Measurements from ENCODE around the gene FMNL2.
A peak's percentile ranks its signal among the peaks of the same experiment; 100 is the strongest.

Gene FMNL2

DNA sequence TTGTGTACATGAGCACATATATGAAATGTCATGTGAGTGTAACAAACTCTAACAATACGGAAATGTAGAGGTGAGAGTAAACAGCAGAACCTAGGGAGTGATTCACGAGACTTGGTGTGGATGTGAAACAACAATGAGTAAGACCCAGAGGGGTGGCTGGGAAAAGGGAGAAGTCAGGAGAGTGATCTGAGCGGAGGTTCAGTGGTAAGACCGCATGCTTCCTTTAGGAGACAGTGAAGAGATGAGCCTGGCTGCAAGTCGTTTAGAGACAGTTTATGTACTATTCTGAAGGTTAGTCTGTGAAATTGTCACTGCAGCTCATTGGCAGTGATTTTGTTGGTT lies 231.7 kb downstream of the FMNL2 start:
- DNase-seq, result no peak
- intact Hi-C loops (cut with DNase I), result loop anchor here (10.0 kb wide), 1 partner anchor 58 kb away; no protein-coding TSS in a partner anchor

DNA sequence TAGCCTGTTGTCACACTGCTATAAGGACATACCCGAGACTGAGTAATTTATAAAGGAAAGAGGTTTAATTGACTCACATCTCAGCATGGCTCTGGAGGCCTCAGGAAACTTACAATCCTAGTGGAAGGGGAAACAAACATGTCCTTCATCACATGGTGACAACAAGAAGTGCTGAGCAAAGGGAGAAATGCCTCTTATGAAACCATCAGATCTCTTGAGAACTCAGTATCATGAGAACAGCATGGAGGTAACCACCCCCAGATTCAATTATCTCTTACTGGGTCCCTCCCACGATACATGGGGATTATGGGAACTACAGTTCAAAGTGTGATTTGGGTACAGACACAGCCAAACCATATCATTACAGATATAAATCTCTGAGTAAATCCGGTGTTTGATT lies 233.6 kb downstream of the FMNL2 start:
- peak in 8 of 42 donors; percentile 30 to 77 (median 44) for DNase-seq
- intact Hi-C loops (cut with DNase I), result loop anchor here (10.0 kb wide), 1 partner anchor 56 kb away; no protein-coding TSS in a partner anchor

DNA sequence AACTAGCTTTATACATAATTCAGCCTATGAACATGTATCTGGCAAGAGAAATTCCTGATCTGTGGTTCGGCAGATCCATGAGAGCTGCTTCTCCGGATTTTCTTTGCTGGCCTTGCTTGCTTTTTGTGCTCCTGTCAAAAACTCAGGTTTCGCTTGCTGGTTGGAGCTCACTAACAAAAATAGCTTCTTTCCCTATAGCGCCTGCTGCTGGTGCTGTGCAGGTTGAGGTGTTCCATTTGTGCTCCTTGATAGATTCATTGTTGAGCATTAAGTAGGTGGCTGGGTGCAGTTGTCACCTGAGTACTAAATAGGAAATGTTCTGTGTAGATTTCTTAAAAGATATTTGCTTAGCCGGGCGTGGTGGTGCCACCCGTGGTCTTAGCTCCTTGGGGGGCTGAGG lies 234.2 kb downstream of the FMNL2 start:
- no peak for DNase-seq
- intact Hi-C loops (cut with DNase I), result loop anchor here (10.0 kb wide), 1 partner anchor 56 kb away; no protein-coding TSS in a partner anchor

DNA sequence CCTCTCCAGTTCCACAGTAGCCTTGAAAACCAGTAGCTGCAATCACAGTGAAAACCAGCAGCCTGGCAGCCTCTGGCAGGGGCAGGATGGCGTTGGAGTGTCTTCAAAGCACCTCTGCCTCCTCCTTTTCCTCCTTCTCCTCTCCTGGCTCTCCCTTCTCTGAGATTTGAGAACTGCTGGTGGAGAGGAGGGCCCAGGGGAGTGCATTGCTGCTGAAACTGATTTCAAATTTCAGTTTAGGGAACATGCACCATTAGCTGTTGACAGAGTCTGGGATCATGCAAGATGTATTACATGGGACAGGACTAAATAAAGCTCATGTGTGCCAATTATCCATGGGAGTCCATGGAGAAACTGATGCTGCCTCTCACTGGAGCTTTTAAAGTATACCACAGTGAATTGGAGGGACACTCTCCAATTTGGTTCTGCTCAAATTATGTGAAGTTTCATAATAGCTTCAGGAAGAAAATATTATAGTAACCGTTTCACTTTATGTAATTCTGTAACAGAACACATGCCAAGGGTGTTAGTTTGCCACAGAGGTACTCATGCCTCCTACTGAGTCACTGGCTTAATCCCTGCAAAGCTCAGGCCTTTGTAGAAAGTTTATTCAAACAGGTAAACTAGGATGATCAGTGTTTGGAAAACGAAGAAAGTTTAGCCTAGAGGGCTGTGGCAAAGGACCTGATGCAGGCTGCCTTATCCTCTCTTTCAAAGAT lies 236.2 kb downstream of the FMNL2 start:
- intact Hi-C loops (cut with DNase I), result no loop called here
- no peak for DNase-seq

DNA sequence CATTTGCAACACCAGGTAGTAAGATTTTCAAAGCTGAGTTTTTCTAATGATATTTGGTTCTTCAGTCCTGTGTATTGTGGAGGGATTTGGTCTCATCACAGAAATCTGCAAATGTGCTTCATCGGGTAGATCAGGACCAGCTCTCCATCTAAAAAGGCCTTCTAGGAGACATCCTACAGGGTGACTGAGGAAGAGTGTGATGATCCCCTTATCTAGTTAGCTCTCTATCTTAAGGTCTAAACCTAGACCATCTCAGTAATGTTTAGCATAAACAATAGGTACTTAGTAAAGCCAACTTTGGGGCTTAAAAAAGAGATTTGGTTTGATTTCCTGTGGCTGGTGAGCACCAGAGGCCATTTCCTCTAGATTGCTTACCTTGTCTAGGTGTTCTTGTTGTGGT lies 237.1 kb downstream of the FMNL2 start:
- intact Hi-C loops (cut with DNase I), result no loop called here
- DNase-seq, result no peak

DNA sequence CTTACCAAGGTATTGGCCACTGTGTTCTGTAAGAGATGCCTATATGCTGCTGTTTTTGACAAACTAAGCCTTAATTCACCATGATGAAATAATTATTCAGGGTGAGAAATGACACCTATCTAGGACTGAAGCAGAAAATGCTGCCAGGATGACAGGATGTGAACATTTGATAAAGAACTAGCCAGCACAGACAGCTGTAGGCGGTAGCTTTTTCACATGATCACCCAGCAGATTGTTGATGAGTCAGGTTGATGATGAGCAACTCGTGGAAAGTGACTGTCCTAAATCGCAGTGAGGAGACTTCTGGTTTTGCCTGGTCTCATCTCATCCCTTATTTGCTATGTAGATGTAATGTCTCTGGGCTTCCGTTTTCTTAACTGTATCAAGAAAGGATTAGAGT lies 238.2 kb downstream of the FMNL2 start:
- intact Hi-C loops (cut with DNase I), result no loop called here

DNA sequence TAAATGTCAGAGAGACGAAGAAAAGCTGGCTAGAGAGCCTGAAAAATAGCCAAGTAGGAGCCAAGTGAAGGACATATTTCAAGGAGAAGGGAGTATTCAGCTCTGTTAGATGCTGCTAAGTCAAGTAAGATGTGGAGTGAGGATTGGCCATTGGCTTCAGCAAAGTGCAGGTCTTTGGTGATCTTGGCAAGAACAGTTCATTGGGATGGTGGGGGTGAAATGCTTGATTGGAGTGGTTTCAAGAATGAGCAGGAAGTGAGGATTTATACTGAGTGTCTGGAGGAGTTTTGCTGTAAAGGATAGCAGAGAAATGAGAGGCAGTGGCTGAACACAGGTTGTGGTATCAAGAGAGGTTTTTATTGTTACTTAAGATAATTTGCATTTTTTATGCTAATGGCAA lies 242.6 kb downstream of the FMNL2 start:
- DNase-seq, result no peak

More for the DNA sequence above, 238.2 kb downstream of the FMNL2 start:
- DNase-seq, result peak in 29 of 42 donors; percentile 24 to 80 (median 60)

DNA sequence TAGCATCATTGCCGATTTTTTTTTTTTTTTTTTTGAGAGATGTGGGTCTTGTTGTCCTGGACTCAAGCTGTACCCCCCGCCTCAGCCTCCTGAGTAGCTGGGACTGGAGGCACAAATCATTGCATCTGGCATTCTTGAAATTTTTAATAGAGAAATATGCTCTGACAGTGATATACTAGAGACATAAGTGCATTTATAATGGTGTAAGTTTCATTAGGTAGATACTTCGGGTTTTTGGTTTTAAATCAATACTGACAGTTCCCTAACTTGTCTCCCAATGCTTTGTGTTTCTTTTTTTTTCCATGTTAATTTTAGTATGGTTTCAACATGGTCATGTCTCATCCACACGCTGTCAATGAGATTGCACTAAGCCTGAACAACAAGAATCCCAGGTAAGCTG lies 243.6 kb downstream of the FMNL2 start:
- DNase-seq, result no peak
- intact Hi-C loops (cut with DNase I), result no loop called here

More for the DNA sequence above, 242.6 kb downstream of the FMNL2 start:
- intact Hi-C loops (cut with DNase I), result no loop called here

DNA sequence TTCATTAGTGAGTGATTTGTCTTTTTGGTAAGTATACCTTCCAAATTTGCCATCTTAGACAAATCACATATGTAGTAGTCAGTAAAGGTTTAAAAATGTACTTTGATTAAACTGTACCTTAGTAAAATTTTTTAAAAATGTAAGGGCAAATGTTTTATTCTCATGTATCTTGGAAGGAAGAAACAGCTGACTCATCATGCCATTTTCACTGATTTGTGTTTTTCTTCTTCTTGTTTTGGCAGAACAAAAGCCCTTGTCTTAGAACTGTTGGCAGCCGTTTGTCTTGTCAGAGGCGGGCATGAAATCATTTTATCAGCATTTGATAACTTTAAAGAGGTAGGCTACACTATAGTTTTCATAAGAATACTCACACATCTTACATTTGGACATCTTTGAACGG lies 245.7 kb downstream of the FMNL2 start:
- DNase-seq, result peak in 10 of 42 donors; percentile 29 to 71 (median 50)
- intact Hi-C loops (cut with DNase I), result no loop called here

DNA sequence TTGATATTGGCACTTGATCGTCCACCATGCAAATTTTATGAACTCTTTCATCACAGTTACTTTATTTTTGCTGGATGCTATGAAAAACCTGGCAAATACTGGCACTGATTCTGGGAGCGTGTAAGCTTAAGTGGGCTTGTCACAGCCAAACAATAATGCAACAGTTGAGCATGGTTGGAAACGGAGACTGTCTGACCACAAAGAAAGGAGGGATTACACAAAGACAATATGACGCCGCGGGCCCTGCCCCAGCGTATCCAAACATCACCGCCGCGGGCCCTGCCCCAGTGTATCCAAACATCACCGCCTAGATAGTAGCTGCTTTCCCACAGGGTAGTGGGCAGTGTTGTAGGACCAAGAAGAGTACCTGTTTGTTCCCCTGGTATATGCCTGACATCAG lies 246.4 kb downstream of the FMNL2 start:
- DNase-seq, result peak in 9 of 42 donors; percentile 6 to 50 (median 34)
- intact Hi-C loops (cut with DNase I), result no loop called here

DNA sequence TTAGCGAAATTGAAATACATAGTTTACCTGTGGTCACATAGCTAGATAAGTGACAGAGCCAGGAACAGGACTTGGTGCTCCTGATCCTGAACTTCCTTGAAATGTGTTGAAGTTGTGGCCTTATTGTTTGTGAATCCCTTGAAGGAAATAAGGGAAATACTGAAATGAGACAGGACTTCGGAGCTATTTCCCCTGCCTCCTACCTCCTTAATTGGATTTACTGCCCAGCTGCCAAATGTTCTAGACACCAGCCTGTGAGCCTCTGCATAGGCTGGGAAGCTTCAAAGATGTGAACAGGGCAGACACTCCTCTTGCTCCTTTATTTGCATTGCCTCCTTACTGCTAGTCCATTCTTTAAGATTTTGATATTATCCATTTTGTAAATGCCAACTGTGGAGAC lies 247.1 kb downstream of the FMNL2 start:
- no peak for DNase-seq
- intact Hi-C loops (cut with DNase I), result no loop called here

DNA sequence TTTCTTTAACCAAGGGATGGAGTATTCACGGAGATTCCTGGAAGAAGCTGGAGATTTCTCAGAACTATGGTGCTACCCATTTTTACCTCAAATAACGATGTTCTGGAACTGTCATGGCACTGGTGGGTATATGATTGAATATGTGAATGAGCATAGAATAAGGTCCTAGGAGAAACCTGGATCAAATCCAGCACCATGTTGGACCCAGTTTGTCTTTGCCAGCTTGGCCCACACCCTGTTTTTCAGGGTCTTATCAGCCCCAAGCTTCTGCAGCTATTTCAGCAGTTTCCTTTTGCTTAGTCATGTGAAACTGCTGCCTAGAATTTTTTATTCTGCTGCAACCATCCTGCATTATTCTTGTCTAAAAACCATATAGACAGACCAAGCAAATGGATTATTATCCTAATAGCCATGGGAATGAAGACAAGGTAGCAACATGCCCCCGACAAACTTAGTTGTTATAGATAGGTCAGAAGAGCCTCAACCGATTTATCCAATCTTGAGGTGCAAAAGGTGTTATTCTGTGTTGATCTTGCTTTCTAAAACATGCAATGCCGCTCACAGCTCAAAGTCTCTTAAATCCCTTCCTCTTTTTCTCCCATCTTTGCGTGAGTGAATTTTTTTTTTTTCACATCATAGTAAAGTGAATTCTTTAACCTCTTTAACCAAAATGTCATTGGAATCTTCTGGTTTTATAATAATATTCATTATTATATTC lies 248.7 kb downstream of the FMNL2 start:
- no peak for DNase-seq
- intact Hi-C loops (cut with DNase I), result no loop called here

DNA sequence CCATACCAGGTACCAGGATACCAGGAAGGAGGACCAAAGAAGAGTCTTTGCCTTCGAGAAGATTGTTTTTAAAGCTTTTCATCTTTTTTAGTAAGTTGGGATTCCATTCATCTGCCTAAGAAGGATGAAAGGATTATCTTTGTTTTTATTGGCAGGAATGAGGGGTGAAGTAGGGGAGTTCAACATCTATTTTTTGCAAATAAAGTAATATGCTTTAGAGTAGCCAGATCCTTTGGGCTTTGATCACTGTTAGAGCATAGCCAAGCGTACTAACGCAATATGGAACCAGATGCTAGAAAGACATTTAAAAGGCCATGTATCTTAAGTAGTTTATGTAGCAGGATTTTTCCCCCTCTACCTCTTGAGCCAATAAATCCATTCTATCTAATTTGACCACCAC lies 249.3 kb downstream of the FMNL2 start:
- no peak for DNase-seq
- intact Hi-C loops (cut with DNase I), result no loop called here

DNA sequence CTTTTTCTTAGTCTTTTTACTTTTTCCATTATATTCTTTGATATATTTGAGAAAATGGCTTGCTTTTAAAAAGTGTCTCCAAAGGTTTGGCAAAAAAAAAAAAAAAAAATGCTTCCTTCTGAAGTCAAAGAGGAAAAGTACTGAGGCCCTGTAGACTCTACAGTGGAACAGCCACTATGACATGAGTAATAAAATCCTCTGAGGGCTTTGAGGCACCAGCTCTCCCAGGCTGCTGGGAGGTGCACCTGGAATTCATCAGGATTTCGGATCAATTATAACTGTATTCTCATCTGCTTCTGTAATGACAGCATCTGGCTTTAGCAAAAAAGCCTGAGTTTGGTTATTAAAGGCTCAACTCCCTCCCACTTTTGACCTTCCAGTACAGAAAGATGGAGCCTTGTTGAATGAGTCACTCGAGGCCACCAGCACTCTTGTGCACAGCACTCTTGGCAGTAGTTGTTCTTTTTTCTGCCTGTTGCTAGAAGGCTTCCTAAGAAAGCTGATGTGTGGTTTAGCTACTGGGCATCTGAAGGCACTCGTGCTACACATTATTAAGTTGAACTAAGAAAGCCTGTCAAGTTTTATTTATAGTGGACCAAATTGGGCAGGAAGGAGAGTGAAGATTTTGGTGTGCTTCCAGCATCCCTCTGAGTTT lies 251.0 kb downstream of the FMNL2 start:
- intact Hi-C loops (cut with DNase I), result no loop called here
- peak in 5 of 42 donors; percentile 16 to 60 (median 33) for DNase-seq

DNA sequence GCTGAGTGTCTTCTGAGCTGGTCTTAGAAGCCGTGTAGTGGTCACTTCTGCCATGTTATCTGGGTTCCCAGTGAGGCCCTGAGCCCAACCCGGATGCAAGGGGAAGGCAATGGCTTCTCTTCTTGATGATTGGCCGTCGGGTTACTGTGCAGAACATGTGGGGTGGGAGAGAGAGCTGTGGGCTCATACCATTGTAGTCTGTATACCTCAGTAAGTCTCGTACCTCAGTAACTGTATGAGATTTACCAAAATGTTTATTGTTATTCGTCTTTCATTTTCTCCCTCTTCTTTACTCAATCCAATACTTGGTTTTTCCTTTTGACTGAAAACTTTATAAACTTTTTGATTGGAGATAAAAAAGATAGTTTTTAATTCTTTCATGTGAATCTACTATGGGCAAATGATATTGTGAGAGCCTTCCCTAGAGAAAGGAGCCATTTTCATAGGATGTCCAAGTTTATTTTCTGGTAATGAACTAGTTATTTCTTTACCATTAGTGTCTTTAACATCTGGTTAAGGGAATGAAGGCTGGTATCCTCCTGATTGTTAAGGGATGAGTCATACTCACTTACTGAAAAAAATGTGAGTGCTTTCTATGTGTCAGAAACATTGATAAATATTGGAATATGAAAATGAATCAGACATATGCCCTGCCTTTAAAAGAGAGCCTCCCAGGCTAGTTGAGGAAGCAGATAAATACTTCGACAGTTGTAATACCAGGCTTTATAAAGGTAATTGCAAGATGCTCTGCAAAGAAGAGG lies 252.4 kb downstream of the FMNL2 start:
- DNase-seq, result no peak
- intact Hi-C loops (cut with DNase I), result no loop called here

DNA sequence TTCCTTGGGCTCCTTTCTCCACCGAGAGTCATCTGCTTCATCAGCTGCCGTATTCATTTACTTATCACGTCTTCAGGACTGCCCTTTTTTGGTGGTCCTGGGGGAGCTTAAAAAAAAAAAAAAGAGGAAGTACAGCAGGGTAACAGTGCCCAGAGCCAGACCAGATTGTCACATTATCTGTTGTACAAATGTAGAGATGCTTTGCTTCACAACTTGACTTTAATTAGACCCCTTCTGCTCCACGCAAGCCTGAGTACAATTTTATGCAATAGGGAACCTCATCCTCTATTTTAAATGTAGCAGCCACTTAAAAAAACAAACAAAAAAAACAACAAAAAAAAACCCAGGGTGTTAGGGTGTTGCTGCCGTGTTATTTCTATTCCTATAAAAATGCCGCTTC lies 254.0 kb downstream of the FMNL2 start:
- no peak for DNase-seq
- intact Hi-C loops (cut with DNase I), result no loop called here

DNA sequence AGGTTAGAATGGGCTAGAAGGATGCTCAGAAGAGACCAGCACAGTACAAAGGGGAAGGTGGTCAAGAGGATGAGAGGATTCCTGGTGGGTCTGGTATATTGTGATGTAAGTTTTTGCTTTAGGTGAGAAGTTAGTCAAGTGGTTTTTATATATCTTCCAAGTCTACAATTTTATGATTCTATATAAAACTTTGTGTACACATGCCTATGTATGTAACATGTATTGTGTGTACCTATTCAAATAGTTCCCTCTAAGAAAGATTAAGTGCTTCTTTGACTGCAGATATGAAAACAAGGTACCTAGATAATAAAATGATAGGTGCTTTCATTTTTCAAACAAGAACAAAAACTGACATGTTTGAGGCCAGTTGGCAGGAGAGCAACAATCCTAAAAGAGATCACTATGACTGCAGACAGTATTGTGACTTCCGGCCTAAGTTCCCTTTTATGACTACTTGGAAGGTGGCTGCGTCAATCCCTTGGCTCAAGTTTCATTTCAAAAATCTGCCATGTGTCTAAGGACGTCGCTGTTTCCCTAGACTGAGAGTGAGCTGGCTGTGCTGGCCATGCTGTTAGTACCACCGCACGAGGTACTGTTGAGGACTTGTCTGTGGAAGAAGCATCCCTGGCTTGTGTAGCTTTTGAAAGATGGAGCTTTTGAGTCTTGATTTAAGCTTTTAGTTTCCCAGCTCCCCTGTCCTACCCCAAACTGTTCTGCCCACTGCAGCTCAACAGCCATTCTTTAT lies 259.2 kb downstream of the FMNL2 start:
- DNase-seq, result peak in 16 of 42 donors; percentile 14 to 64 (median 30)
- intact Hi-C loops (cut with DNase I), result no loop called here

DNA sequence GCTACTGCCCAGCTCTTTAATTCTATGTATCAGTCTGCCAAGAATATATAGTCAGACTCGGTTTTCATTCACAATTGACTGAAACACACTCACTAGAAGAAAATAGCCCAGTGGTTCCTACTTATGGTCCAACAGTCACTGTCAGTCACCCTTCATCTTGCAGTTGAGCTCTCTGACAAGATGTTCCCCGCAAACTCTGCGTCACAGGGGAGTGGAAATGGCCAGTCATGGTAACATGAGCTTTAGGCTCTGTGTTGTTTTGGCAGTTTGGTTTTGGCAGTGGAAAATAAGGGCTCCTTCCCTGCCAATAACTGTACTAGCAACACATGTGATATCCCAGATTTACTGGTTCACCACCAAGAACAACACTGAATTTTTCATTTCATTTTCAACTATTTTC lies 259.8 kb downstream of the FMNL2 start:
- intact Hi-C loops (cut with DNase I), result no loop called here
- peak in 1 of 42 donors; percentile 41 for DNase-seq

All from head of caudate nucleus (tissue), 42 donors.